Cardiac muscle cell (in vitro differentiated cells and primary cell): Measurements from ENCODE around the gene RASA3. TPM values are rescaled to one million over a fixed set of nuclear protein-coding genes. Genes with fewer than 3 reads are reported as not detected.

Experiments used
- DNase-seq, 2 donors: peaks; one replicate each; pipeline versions ENCODE4 v3.0.0 to v3.0.0-alpha.2; 2010 to 2017; ENCODE audit warnings: low read depth in 1 of 2, low spot score in 1 of 2
- H3K27ac ChIP-seq: fragments of 200-600 bp; sonication (generic); 2 replicates; pipeline ENCODE4 v1.5.1; 2016
- H3K27me3 ChIP-seq: fragments of 200-600 bp; sonication (generic); 2 replicates; pipeline ENCODE4 v1.6.0; 2016; ENCODE audit warnings: control low read depth
- H3K36me3 ChIP-seq: fragments of 200-600 bp; sonication (generic); 2 replicates; pipeline ENCODE4 v1.5.1; 2016; ENCODE audit warnings: control low read depth
- H3K4me1 ChIP-seq: fragments of 200-600 bp; sonication (generic); 2 replicates; pipeline ENCODE4 v1.8.1; 2017; ENCODE audit warnings: low read depth, mild to moderate bottlenecking, mixed run types
- H3K4me3 ChIP-seq: fragments of 200-600 bp; sonication (generic); 2 replicates; pipeline ENCODE4 v1.5.1; 2016; ENCODE audit warnings: mild to moderate bottlenecking
- H3K9me3 ChIP-seq: fragments of 200-600 bp; sonication (generic); 2 replicates; pipeline ENCODE4 v1.5.1; 2017; ENCODE audit warnings: low read depth, mild to moderate bottlenecking, control low read depth
- polyA plus RNA-seq: library from polyadenylated mRNA; unstranded; fragments of >200 nt; fragmentation: Nextera tagmentation; extraction: Ambion mirVana; gene quantifications from 2 replicates; pipeline ENCODE4 v1.2.1, GENCODE V29; 2016
- total RNA-seq: library from RNA; depleted of rRNA; stranded (reverse); fragments of >200 nt; gene quantifications from 2 replicates; pipeline ENCODE4 v1.2.3, GENCODE V29; 2016
- TF ChIP-seq, protein P1 (sequence below): IDR thresholded peaks from 2 replicates; pipeline ENCODE4 v1.5.1; 2012; ENCODE audit warnings: low read depth, mild to moderate bottlenecking, low read length

RASA3 gene
- total and polyA plus RNA-seq, 2 experiments from 2014 or later: 14.0 to 26.0 TPM

DNA sequence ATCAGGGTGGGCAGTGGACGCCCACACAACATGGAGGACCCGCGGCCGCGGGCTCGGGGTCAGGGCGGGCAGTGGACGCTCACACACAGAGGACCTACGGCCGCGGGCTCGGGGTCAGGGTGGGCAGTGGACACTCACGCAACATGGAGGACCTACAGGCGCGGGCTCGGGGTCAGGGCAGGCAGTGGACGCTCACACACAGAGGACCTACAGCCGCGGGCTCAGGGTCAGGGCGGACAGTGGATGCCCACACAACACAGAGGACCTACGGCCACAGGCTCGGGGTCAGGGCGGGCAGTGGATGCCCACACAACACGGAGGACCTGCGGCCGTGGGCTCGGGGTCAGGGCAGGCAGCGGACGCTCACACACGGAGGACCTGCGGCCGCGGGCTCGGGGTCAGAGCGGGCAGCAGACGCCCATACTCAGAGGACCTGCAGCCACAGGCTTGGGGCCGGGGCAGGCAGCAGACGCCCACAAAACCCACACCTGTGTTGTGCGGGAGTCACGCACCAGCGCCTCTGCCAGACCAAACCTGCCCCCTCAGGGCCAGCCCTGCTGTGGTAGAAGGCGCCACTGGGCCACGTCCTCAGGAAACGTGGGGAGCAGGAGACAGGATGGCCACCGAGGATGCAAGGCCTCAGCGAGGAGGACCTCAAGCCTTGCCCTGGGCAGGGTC is 131.0 kb downstream of the RASA3 start:
- Histone ChIP-seq H3K9me3 (no peaks in the 10 kb centered on the region), H3K27me3 (no peaks in the 10 kb centered on the region), H3K4me1 (no peaks in the 10 kb centered on the region), H3K36me3 (no peaks in the 10 kb centered on the region), H3K4me3 (no peak overlapping the region), H3K27ac (no peak overlapping the region)
- TF ChIP-seq, protein P1, sequence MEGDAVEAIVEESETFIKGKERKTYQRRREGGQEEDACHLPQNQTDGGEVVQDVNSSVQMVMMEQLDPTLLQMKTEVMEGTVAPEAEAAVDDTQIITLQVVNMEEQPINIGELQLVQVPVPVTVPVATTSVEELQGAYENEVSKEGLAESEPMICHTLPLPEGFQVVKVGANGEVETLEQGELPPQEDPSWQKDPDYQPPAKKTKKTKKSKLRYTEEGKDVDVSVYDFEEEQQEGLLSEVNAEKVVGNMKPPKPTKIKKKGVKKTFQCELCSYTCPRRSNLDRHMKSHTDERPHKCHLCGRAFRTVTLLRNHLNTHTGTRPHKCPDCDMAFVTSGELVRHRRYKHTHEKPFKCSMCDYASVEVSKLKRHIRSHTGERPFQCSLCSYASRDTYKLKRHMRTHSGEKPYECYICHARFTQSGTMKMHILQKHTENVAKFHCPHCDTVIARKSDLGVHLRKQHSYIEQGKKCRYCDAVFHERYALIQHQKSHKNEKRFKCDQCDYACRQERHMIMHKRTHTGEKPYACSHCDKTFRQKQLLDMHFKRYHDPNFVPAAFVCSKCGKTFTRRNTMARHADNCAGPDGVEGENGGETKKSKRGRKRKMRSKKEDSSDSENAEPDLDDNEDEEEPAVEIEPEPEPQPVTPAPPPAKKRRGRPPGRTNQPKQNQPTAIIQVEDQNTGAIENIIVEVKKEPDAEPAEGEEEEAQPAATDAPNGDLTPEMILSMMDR: no peak
- no peak for DNase-seq

DNA sequence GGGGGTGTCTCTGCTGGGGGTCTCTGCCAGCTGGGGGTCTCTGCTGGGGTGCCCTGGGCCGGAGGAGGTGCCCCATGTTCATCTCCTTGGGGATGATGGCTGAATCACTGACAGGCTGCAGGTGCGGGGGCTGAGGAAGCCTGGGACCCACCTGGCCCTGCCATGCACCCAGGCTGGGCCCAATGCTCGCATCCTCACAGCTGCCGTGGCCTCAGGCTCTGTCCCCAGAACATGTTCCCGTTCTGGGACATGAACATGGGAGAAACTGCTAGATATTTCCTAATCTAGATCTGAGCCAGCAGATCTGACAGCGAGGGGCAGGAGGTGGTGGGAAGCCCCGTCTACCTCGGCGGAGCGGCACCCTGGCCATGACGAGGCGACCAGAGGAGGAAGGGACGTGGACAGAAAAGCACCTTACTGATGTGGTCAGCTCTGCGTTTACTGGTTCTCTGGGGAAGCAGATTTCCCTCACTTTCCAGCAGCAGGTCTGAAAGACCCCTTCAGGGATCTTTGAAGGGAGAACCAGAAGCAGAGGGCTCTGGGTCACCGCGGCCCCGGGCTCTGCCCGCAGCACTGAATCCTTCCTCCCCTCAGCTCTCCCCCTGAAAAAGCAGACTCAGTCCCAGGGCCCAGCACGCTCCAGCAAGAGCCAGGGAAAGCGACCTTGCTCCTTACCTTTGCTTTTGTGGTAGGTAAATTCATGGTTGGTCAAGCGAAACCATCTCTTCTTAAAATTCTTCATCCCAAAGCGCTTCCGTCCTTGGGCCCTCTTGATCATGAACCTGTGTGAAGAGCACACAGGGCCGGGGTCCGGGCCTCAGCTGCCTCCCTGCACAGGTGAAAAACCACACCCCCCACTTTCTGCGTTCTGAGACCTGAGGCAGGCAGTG is 132.0 kb downstream of the RASA3 start:
- H3K4me1 ChIP-seq: no peaks in the 10 kb centered on the region
- no peaks in the 10 kb centered on the region for H3K9me3 ChIP-seq
- H3K27ac ChIP-seq: no peak overlapping the region
- no peak overlapping the region for H3K4me3 ChIP-seq
- H3K27me3 ChIP-seq: no peaks in the 10 kb centered on the region
- TF ChIP-seq, protein P1: no peak
- no peak for DNase-seq
- no peaks in the 10 kb centered on the region for H3K36me3 ChIP-seq

DNA sequence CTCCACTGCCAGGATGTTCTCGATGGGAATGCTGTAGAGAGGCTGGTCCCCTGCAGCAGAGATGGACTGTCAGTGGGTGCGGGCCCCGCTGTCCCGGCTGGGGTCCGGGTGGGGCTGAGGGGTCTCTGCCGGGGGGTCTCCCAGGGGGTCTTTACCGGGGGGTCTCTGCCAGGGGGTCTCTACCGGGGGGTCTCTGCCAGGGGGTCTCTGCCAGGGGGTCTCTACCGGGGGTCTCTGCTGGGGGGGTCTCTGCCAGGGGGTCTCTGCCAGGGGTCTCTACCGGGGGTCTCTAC is 132.9 kb downstream of the RASA3 start:
- H3K27ac ChIP-seq: no peak overlapping the region
- no peaks in the 10 kb centered on the region for H3K27me3 ChIP-seq
- no peak overlapping the region for H3K4me3 ChIP-seq
- H3K4me1 ChIP-seq: no peaks in the 10 kb centered on the region
- no peak for DNase-seq
- no peaks in the 10 kb centered on the region for H3K36me3 ChIP-seq
- TF ChIP-seq, protein P1: no peak
- no peaks in the 10 kb centered on the region for H3K9me3 ChIP-seq

GRCh38 chr13:113998781-113999617 is 133.4 kb downstream of the RASA3 start:
- no peaks in the 10 kb centered on the region for H3K36me3 ChIP-seq
- TF ChIP-seq, protein P1: no peak
- H3K9me3 ChIP-seq: no peaks in the 10 kb centered on the region
- H3K4me1 ChIP-seq: no peaks in the 10 kb centered on the region
- H3K27ac ChIP-seq: no peak overlapping the region
- no peaks in the 10 kb centered on the region for H3K27me3 ChIP-seq
- DNase-seq: no peak
- H3K4me3 ChIP-seq: no peak overlapping the region
